ENCODE results near the gene CDK8. TPM values are rescaled to one million over a fixed set of nuclear protein-coding genes. Genes with fewer than 3 reads are reported as not detected.

The CDK8 gene
- total RNA-seq, 1 donor, result 17.7 TPM

DNA sequence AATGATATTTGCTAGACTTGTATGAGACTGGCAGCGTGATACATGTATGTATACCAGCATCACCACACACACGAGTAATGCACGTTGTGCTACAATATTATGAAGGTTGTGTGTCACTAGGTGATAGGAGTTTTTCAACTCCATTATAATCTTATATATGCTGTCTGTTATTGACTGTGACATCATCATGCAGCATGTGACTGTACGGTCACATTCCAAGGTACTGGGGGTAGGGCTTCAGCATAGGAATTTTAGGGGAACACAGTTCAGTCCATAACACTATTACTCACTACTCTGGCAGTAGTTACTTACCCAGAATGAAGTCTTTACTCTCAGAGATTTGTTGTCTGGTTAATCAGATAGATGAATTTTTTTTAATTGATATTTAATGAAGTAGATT lies 91.1 kb downstream of the CDK8 start:
- Histone ChIP-seq H3K4me3 (ENCODE audit: insufficient read depth, low read length) (no peak overlapping the region), H3K4me2 (ENCODE audit: insufficient read depth, low read length) (no peak overlapping the region), H3K36me3 (ENCODE audit: insufficient read depth, low read length) (peaks cover 2% of the 10 kb centered on the region), H3K27ac (ENCODE audit: low read depth, low read length) (no peak overlapping the region), H3K9me3 (ENCODE audit: low read depth, low read length) (no peaks in the 10 kb centered on the region), H3K27me3 (ENCODE audit: insufficient read depth, low read length) (no peaks in the 10 kb centered on the region), H3K79me2 (ENCODE audit: insufficient read depth, low read length) (no peaks in the 10 kb centered on the region), H3K4me1 (ENCODE audit: insufficient read depth, low read length) (peaks cover 4% of the 10 kb centered on the region), H4K20me1 (ENCODE audit: insufficient read depth, low read length) (no peaks in the 10 kb centered on the region), H2AFZ (ENCODE audit: low read length) (no peak overlapping the region)
- TF ChIP-seq, protein P1, sequence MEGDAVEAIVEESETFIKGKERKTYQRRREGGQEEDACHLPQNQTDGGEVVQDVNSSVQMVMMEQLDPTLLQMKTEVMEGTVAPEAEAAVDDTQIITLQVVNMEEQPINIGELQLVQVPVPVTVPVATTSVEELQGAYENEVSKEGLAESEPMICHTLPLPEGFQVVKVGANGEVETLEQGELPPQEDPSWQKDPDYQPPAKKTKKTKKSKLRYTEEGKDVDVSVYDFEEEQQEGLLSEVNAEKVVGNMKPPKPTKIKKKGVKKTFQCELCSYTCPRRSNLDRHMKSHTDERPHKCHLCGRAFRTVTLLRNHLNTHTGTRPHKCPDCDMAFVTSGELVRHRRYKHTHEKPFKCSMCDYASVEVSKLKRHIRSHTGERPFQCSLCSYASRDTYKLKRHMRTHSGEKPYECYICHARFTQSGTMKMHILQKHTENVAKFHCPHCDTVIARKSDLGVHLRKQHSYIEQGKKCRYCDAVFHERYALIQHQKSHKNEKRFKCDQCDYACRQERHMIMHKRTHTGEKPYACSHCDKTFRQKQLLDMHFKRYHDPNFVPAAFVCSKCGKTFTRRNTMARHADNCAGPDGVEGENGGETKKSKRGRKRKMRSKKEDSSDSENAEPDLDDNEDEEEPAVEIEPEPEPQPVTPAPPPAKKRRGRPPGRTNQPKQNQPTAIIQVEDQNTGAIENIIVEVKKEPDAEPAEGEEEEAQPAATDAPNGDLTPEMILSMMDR (IDR thresholded peaks at IDR 0.05; ENCODE audit: extremely low read depth, low read depth, low read length), result no peak
- no peak for DNase-seq (ENCODE audit: insufficient read length, low spot score, missing footprints)

DNA sequence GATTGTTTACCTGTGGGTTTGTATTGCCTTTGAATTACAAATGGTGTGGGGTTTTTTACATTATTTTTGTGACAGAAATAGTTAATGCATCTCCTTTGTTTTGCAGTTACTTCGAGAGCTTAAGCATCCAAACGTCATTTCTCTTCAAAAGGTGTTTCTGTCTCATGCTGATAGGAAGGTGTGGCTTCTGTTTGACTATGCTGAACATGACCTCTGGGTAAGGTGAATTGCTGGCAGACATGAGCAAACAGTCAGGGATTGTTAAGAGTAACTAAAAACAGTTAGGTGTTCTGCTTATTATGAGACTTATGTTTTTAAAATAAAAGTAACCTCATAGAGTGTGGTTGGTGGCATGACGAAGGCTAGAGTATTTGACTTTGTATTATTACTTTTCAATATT lies 95.0 kb downstream of the CDK8 start:
- H3K27ac ChIP-seq (ENCODE audit: low read depth, low read length), result no peak overlapping the region
- H3K9me3 ChIP-seq (ENCODE audit: low read depth, low read length), result no peaks in the 10 kb centered on the region
- H3K36me3 ChIP-seq (ENCODE audit: insufficient read depth, low read length), result peaks cover 2% of the 10 kb centered on the region
- no peaks in the 10 kb centered on the region for H3K4me1 ChIP-seq (ENCODE audit: insufficient read depth, low read length)
- H3K79me2 ChIP-seq (ENCODE audit: insufficient read depth, low read length), result no peaks in the 10 kb centered on the region
- H4K20me1 ChIP-seq (ENCODE audit: insufficient read depth, low read length), result no peaks in the 10 kb centered on the region
- no peaks in the 10 kb centered on the region for H3K27me3 ChIP-seq (ENCODE audit: insufficient read depth, low read length)
- H3K4me2 ChIP-seq (ENCODE audit: insufficient read depth, low read length), result no peak overlapping the region
- TF ChIP-seq, protein P1 (IDR thresholded peaks at IDR 0.05; ENCODE audit: extremely low read depth, low read depth, low read length), result no peak
- H2AFZ ChIP-seq (ENCODE audit: low read length), result no peak overlapping the region
- no peak overlapping the region for H3K4me3 ChIP-seq (ENCODE audit: insufficient read depth, low read length)
- DNase-seq (ENCODE audit: insufficient read length, low spot score, missing footprints), result no peak

DNA sequence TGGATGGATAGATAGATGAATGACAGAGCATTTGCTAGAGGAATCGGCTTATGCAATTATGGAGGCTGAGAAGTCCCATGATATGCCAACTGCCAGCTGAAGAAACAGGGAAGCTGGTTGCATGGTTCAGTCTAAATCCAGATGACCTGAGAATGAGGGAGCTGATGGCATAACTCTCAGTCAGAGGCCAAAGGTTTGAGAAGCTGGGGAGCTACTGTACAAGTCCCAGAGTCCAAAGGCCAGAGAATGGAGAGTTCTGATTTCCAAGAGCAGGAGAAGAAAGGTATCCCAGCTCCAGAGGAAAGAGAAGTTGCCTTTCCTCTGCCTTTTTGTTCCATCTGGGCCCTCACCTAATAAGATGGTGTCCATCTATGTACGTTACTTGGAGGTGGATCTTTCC lies 108.3 kb downstream of the CDK8 start:
- no peak for DNase-seq (ENCODE audit: insufficient read length, low spot score, missing footprints)
- TF ChIP-seq, protein P1 (IDR thresholded peaks at IDR 0.05; ENCODE audit: extremely low read depth, low read depth, low read length), result no peak
- H3K36me3 ChIP-seq (ENCODE audit: insufficient read depth, low read length), result no peaks in the 10 kb centered on the region

DNA sequence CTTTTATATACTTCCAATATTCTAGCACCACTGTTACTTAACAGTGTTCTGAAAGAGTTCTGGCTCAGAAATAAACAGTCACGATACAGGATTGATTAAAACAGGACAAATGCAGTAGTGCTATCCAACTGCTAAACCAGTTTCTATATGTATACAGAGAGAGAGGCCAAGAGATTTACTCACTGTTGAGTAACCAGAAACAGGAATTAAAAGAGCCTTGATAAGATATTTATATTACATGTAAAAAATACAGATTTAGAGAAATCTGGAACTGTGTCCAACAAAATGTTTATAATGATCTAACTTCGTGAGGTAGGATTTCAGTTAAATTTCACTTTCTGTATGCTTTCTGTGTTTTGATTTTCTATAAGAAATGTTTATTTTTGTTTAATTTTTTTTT lies 116.6 kb downstream of the CDK8 start:
- Histone ChIP-seq H3K27ac (ENCODE audit: low read depth, low read length) (no peak overlapping the region), H3K9me3 (ENCODE audit: low read depth, low read length) (no peaks in the 10 kb centered on the region), H3K27me3 (ENCODE audit: insufficient read depth, low read length) (no peaks in the 10 kb centered on the region), H3K36me3 (ENCODE audit: insufficient read depth, low read length) (no peaks in the 10 kb centered on the region), H4K20me1 (ENCODE audit: insufficient read depth, low read length) (no peaks in the 10 kb centered on the region), H3K4me3 (ENCODE audit: insufficient read depth, low read length) (no peak overlapping the region), H2AFZ (ENCODE audit: low read length) (no peak overlapping the region), H3K4me1 (ENCODE audit: insufficient read depth, low read length) (no peaks in the 10 kb centered on the region), H3K4me2 (ENCODE audit: insufficient read depth, low read length) (no peak overlapping the region), H3K79me2 (ENCODE audit: insufficient read depth, low read length) (no peaks in the 10 kb centered on the region)
- DNase-seq (ENCODE audit: insufficient read length, low spot score, missing footprints), result no peak
- TF ChIP-seq, protein P1 (IDR thresholded peaks at IDR 0.05; ENCODE audit: extremely low read depth, low read depth, low read length), result no peak

More for the DNA sequence above, 108.3 kb downstream of the CDK8 start:
- no peaks in the 10 kb centered on the region for H3K4me1 ChIP-seq (ENCODE audit: insufficient read depth, low read length)
- no peaks in the 10 kb centered on the region for H3K27me3 ChIP-seq (ENCODE audit: insufficient read depth, low read length)
- H3K4me3 ChIP-seq (ENCODE audit: insufficient read depth, low read length), result no peak overlapping the region
- no peaks in the 10 kb centered on the region for H3K79me2 ChIP-seq (ENCODE audit: insufficient read depth, low read length)
- H3K9me3 ChIP-seq (ENCODE audit: low read depth, low read length), result no peaks in the 10 kb centered on the region
- H2AFZ ChIP-seq (ENCODE audit: low read length), result no peak overlapping the region
- no peak overlapping the region for H3K27ac ChIP-seq (ENCODE audit: low read depth, low read length)
- no peaks in the 10 kb centered on the region for H4K20me1 ChIP-seq (ENCODE audit: insufficient read depth, low read length)
- H3K4me2 ChIP-seq (ENCODE audit: insufficient read depth, low read length), result no peak overlapping the region

Data from osteoblast (primary cell).